ENCODE results near the gene RRP1B. TPM values are rescaled to one million over a fixed set of nuclear protein-coding genes. Genes with fewer than 3 reads are reported as not detected.
"Not testable (repeated sequence)": the region's sequence is repeated elsewhere in the genome, so short reads cannot be mapped to it uniquely, and the experiment has no call there.

RRP1B gene
- total RNA-seq, 2 donors from 2014 or later = 38.3 to 81.8 TPM

DNA sequence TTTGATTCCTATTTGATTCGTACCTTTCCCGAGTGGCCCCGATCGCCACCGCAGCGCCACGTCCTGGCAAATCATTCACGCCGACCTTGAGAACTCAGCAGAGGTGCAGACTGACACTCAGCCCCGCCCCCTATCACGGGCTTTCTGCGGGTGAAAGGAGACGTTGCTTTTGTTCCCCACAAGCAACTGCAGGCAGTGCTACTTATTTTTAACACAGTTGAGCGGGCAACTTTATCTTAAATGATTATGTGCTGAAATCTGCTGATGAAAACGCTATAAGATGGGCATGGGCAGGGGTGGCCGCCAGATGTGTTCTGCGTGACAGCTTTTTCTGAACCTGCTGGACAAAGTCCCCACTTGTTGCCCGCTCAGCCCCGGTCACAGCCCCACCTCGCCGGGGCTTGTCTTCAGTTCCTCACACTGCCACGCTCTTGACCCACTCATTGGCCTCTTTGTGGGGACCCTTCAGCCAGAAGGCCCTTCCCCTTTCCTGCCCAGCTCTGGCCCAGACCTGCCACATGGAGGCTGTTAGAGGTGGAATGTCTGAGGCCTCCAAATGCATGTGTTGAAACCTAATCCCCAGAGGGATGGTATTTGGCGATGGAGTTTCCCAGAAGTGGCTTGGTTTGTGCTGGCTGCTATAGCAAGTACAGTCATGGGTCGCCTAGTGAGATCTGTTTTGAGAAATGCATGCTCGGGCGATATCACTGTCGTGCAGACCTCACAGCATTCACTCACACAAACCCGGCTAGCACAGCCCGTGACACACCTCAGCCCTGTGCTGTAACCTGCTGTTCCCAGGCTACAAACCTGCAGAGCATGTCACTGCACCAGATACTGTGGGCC is 43.9 kb downstream of the RRP1B start:
- ATAC-seq (peak in 1 of 2 donors; percentile 39), DNase-seq (ENCODE audit: low spot score) (no peak)
- H3K36me3 Mint-ChIP-seq = no peaks in the 10 kb centered on the region
- H3K27me3 Mint-ChIP-seq = no peaks in the 10 kb centered on the region
- no peaks in the 10 kb centered on the region for H3K9me3 Mint-ChIP-seq
- H3K27ac Mint-ChIP-seq = no peak overlapping the region
- peak overlapping the region; percentile 36 for H3K4me3 Mint-ChIP-seq
- peaks cover 9 to 10% of the 10 kb centered on the region in 2 donors for H3K4me1 Mint-ChIP-seq (ENCODE audit: low read depth in 2 of 2)

DNA sequence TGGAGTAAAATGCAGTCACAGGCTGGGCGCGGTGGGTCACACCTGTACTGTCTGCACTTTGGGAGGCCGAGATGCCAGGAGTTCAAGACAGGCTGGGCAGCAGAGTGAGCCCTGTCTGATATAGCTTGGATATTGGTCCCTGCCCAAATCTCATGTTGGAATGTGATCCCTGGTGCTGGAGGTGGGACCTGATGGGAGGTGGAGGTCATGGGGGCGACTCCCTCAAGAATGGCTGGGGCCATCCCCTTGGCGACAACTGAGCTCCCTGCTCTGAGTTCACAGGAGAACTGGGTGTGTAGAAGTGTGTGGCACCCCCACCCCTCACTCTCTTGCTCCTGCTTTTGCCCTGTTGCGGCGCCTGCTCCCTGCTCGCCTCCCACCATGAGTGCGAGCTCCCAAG is 48.1 kb downstream of the RRP1B start:
- no peaks in the 10 kb centered on the region for H3K36me3 Mint-ChIP-seq
- peaks cover 6 to 10% of the 10 kb centered on the region in 2 donors for H3K4me1 Mint-ChIP-seq (ENCODE audit: low read depth in 2 of 2)
- peaks cover 9% of the 10 kb centered on the region in 2 donors for H3K27me3 Mint-ChIP-seq
- ATAC-seq (no peak), DNase-seq (ENCODE audit: low spot score) (no peak)
- H3K27ac Mint-ChIP-seq = no peak overlapping the region
- H3K9me3 Mint-ChIP-seq = no peaks in the 10 kb centered on the region
- H3K4me3 Mint-ChIP-seq = no peak overlapping the region

- no peak for DNase-seq (ENCODE audit: low spot score)
- Mint-ChIP-seq H3K9me3 (no peaks in the 10 kb centered on the region), H3K4me1 (ENCODE audit: low read depth in 2 of 2) (no peaks in the 10 kb centered on the region), H3K27me3 (peaks cover 9% of the 10 kb centered on the region in 2 donors), H3K36me3 (no peaks in the 10 kb centered on the region), H3K27ac (no peak overlapping the region), H3K4me3 (no peak overlapping the region)
- no peak for ATAC-seq
These were observed 49.5 kb downstream of the RRP1B start for GRCh38 chr21:43708745-43709381.

GRCh38 chr21:43712268-43712942 is 53.0 kb downstream of the RRP1B start:
- H3K4me1 Mint-ChIP-seq (ENCODE audit: low read depth in 2 of 2) = no peaks in the 10 kb centered on the region
- DNase-seq (ENCODE audit: low spot score) (no peak), ATAC-seq (no peak)
- H3K9me3 Mint-ChIP-seq = no peaks in the 10 kb centered on the region
- H3K4me3 Mint-ChIP-seq = no peak overlapping the region
- H3K27ac Mint-ChIP-seq = no peak overlapping the region
- H3K27me3 Mint-ChIP-seq = peaks cover 9 to 12% of the 10 kb centered on the region in 2 donors
- no peaks in the 10 kb centered on the region for H3K36me3 Mint-ChIP-seq

DNA sequence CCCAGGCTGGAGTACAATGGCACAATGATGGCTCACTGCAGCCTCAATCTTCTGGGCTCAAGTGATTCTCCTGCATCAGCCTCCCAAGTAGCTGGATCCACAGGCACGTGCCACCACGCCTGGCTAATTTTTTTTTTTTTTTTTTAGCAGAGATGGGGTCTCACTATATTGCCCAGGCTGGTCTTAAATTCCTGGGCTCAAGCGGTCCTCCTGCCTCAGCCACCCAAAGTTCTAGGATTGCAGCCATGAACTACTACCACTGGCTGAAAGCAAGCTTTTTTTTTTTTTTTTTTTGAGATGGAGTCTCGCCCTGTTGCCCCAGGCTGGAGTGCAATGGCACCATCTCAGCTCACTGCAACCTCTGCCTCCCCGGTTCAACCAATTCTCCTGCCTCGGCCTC is 53.8 kb downstream of the RRP1B start:
- H3K4me1 Mint-ChIP-seq (ENCODE audit: low read depth in 2 of 2); H3K9me3 Mint-ChIP-seq; H3K36me3 Mint-ChIP-seq; H3K4me3 Mint-ChIP-seq; ATAC-seq; H3K27ac Mint-ChIP-seq; DNase-seq (ENCODE audit: low spot score): not testable (repeated sequence)
- H3K27me3 Mint-ChIP-seq = peaks cover 9 to 12% of the 10 kb centered on the region in 2 donors

GRCh38 chr21:43716376-43717165 is 57.2 kb downstream of the RRP1B start:
- H3K36me3 Mint-ChIP-seq = no peaks in the 10 kb centered on the region
- H3K9me3 Mint-ChIP-seq = no peaks in the 10 kb centered on the region
- DNase-seq (ENCODE audit: low spot score) (no peak), ATAC-seq (no peak)
- H3K27ac Mint-ChIP-seq = no peak overlapping the region
- peaks cover 0 to 7% of the 10 kb centered on the region in 2 donors for H3K27me3 Mint-ChIP-seq
- peaks cover 9 to 12% of the 10 kb centered on the region in 2 donors for H3K4me1 Mint-ChIP-seq (ENCODE audit: low read depth in 2 of 2)
- H3K4me3 Mint-ChIP-seq = no peak overlapping the region

- Mint-ChIP-seq H3K27ac (no peak overlapping the region), H3K4me3 (peak overlapping the region; percentile 67), H3K27me3 (peaks cover 0 to 4% of the 10 kb centered on the region in 2 donors), H3K36me3 (no peaks in the 10 kb centered on the region), H3K4me1 (ENCODE audit: low read depth in 2 of 2) (peaks cover 9 to 16% of the 10 kb centered on the region in 2 donors), H3K9me3 (no peaks in the 10 kb centered on the region)
- DNase-seq (ENCODE audit: low spot score) (no peak), ATAC-seq (no peak)
These were observed 58.0 kb downstream of the RRP1B start for GRCh38 chr21:43717166-43717853.

- H3K27me3 Mint-ChIP-seq = peaks cover 0 to 3% of the 10 kb centered on the region in 2 donors
- peak overlapping the region in 1 of 2 donors; percentile 51 for H3K27ac Mint-ChIP-seq
- H3K36me3 Mint-ChIP-seq = no peaks in the 10 kb centered on the region
- ATAC-seq = peak in 1 of 2 donors; percentile 1
- H3K4me3 Mint-ChIP-seq = peak overlapping the region; percentile 79
- peaks cover 9 to 21% of the 10 kb centered on the region in 2 donors for H3K4me1 Mint-ChIP-seq (ENCODE audit: low read depth in 2 of 2)
- no peak for DNase-seq (ENCODE audit: low spot score)
- H3K9me3 Mint-ChIP-seq = no peaks in the 10 kb centered on the region
These were observed 58.9 kb downstream of the RRP1B start for GRCh38 chr21:43717967-43718871.

- DNase-seq (ENCODE audit: low spot score) = peak; percentile 90
- H3K9me3 Mint-ChIP-seq = no peaks in the 10 kb centered on the region
- peaks cover 9 to 21% of the 10 kb centered on the region in 2 donors for H3K4me1 Mint-ChIP-seq (ENCODE audit: low read depth in 2 of 2)
- H3K4me3 Mint-ChIP-seq = peak within 1 kb of the TSS; percentile 79
- peaks cover 0 to 3% of the 10 kb centered on the region in 2 donors for H3K27me3 Mint-ChIP-seq
- H3K36me3 Mint-ChIP-seq = no peaks in the 10 kb centered on the region
- peak within 1 kb of the TSS; percentile 44 to 51 for H3K27ac Mint-ChIP-seq
- ATAC-seq = peak; percentile 94 to 97
These were observed 59.8 kb downstream of the RRP1B start, which contains the start of gene PDXK for GRCh38 chr21:43718872-43719747. PDXK (plus strand) TSS chr21:43719129; CDS start chr21:43719295, 166 bp downstream.

DNA sequence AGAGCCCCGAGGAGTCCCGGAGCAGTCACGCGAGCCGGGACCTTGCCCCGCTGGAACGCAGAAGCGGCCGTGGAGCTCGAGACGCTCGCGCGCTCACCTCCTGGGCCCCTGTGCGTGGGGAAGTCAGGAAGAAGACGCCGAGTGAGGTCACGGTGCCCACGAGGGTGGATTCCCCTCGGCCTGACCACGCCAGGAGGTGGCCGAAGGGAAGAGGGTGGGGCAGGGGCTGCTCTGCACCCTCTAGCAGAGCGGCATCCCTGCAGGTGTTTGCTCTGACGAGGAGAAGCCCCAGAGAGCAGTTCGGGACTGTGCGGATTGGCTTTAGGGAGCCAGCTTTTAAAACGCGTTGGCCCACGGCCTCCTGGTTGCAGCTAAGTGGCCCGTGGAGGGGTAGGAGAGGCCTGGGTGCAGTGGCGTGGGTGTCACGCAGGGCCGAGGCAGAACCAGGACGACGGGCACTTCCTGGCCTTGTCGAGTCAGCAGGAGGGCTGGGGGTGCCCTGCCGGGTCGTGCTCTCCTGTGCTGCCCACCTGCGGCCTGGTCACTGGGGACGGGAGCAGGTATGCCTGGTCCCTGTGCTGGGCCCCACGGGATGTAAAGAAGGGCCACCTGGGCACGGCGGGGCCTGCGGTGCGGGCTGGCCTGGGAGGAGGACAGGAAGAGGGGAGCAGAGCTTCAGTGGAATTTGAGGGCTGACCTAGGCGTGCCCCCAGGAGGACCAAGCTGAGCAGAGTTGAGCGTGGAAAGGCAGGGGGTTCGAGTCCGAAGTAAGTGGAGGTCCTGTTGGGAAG is 60.6 kb downstream of the RRP1B start:
- DNase-seq (ENCODE audit: low spot score) (no peak), ATAC-seq (peak in 1 of 2 donors; percentile 16)
- Mint-ChIP-seq H3K4me1 (ENCODE audit: low read depth in 2 of 2) (peaks cover 9 to 21% of the 10 kb centered on the region in 2 donors), H3K27ac (peak overlapping the region in 1 of 2 donors; percentile 44), H3K36me3 (no peaks in the 10 kb centered on the region), H3K4me3 (peak overlapping the region; percentile 70), H3K27me3 (peaks cover 0 to 3% of the 10 kb centered on the region in 2 donors), H3K9me3 (no peaks in the 10 kb centered on the region)
